ENCODE results near the gene RIC3. TPM values are rescaled to one million over a fixed set of nuclear protein-coding genes. Genes with fewer than 3 reads are reported as not detected.

The RIC3 gene
- total and polyA plus RNA-seq, 2 experiments from 2014 or later, result 3.2 to 3.6 TPM

DNA sequence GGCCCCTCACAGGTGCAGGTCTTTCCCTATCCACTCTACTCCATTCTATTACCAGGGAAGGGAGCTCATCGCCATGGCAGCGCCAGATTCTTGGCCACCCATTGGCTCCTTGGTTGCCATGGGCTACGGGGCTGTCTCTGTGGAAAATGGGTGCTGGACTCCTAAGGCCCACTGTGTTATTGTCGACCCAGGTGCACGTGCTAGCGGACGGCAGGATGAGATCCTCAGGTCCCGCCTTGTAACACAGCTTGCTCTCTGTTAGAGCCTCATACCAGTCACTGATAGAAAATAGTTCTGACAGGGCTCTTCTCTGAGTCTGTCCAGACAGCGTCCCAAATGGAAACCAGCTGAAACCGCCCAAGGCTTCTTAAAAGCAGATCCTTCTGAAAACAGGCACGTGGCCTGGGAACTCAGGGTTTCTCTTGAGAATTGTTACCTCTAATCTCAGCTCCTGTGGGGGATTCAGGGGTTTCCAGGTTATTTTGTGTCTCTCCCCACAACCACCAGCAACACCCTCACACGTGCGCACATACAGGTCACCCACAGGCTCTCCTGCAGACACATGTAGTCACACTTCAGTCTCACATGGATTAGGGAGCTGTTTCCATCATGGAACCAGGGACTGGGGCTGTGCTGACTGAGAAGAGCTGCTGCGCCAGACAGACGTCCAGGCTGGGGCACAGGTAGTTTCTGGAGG lies 86.3 kb downstream of the RIC3 start:
- Histone ChIP-seq H2AFZ (no peak overlapping the region), H4K20me1 (ENCODE audit: insufficient read depth, poor library complexity, severe bottlenecking) (peaks cover 13% of the 10 kb centered on the region), H3K9me2 (replicated peaks; ENCODE audit: insufficient read depth) (no peaks in the 10 kb centered on the region), H3K4me2 (peak overlapping the region; percentile 97), H3K9me3 (ENCODE audit: low read depth) (no peaks in the 10 kb centered on the region), H3K4me3 (peak overlapping the region; percentile 42), H3K79me2 (peaks cover 54% of the 10 kb centered on the region), H3K36me3 (replicated peaks; ENCODE audit: insufficient read depth, low read depth) (no peaks in the 10 kb centered on the region), H3K4me1 (ENCODE audit: insufficient read depth) (peaks cover 19% of the 10 kb centered on the region), H3K27me3 (no peaks in the 10 kb centered on the region), H3K27ac (peak overlapping the region; percentile 45)
- whole genome bisulfite sequencing (ENCODE audit: low lambda C conversion rate, missing lambda C conversion rate), result 55% methylated on average over 15 of the region's 15 CpGs
- peak; percentile 67 for DNase-seq (ENCODE audit: low spot score)
- no peak for TF ChIP-seq EZH2phosphoT487 (IDR thresholded peaks at IDR 0.05; ENCODE audit: low read depth, severe bottlenecking, unreplicated experiment)
- TF ChIP-seq EZH2 (IDR thresholded peaks at IDR 0.05; ENCODE audit: borderline replicate concordance), result no peak
- TF ChIP-seq, protein P1, sequence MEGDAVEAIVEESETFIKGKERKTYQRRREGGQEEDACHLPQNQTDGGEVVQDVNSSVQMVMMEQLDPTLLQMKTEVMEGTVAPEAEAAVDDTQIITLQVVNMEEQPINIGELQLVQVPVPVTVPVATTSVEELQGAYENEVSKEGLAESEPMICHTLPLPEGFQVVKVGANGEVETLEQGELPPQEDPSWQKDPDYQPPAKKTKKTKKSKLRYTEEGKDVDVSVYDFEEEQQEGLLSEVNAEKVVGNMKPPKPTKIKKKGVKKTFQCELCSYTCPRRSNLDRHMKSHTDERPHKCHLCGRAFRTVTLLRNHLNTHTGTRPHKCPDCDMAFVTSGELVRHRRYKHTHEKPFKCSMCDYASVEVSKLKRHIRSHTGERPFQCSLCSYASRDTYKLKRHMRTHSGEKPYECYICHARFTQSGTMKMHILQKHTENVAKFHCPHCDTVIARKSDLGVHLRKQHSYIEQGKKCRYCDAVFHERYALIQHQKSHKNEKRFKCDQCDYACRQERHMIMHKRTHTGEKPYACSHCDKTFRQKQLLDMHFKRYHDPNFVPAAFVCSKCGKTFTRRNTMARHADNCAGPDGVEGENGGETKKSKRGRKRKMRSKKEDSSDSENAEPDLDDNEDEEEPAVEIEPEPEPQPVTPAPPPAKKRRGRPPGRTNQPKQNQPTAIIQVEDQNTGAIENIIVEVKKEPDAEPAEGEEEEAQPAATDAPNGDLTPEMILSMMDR (IDR thresholded peaks at IDR 0.05; ENCODE audit: poor library complexity), result no peak

DNA sequence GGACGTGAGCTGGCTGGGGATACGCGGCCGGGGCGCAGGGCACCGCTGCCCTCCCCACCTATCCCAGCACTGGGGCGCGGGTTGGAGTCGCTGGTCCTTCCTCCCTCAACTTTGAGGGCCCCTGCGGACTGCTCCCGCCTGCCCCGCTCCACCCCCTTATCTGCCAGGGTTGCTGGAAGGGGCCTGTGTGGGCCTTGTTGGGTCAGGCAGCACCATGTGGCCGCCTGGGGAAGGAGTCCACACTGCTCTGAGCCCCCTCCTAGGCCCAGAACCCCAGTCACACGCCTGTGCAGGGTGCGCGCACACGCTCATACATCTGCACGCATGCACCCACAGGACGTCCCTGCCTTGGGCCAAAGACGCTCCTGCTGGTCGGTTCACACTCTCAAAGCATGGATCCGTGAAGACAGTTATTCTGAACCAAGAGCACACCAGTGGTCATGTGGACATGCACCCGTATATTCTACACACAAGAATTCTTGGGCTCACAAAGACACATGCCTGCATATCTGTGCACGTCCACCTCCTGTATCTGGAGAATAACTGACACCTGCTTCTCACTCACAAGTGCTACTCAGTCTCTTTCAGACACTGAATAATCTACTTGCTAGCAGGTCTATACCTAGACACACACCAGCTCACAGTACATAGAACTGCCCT lies 87.1 kb downstream of the RIC3 start:
- no peaks in the 10 kb centered on the region for H3K9me2 ChIP-seq (replicated peaks; ENCODE audit: insufficient read depth)
- no peak for TF ChIP-seq EZH2phosphoT487 (IDR thresholded peaks at IDR 0.05; ENCODE audit: low read depth, severe bottlenecking, unreplicated experiment)
- TF ChIP-seq EZH2 (IDR thresholded peaks at IDR 0.05; ENCODE audit: borderline replicate concordance), result no peak
- TF ChIP-seq, protein P1 (IDR thresholded peaks at IDR 0.05; ENCODE audit: poor library complexity), result no peak
- WGBS (ENCODE audit: low lambda C conversion rate, missing lambda C conversion rate), result 26% methylated on average over 19 of the region's 24 CpGs
- H3K4me2 ChIP-seq, result peak overlapping the region; percentile 97
- H4K20me1 ChIP-seq (ENCODE audit: insufficient read depth, poor library complexity, severe bottlenecking), result peaks cover 9% of the 10 kb centered on the region
- no peaks in the 10 kb centered on the region for H3K27me3 ChIP-seq
- H3K36me3 ChIP-seq (replicated peaks; ENCODE audit: insufficient read depth, low read depth), result no peaks in the 10 kb centered on the region
- H3K27ac ChIP-seq, result peak overlapping the region; percentile 53
- peak overlapping the region; percentile 42 for H3K4me3 ChIP-seq
- DNase-seq (ENCODE audit: low spot score), result peak; percentile 19
- peaks cover 19% of the 10 kb centered on the region for H3K4me1 ChIP-seq (ENCODE audit: insufficient read depth)
- H3K79me2 ChIP-seq, result peaks cover 46% of the 10 kb centered on the region
- H2AFZ ChIP-seq, result peak overlapping the region; percentile 52
- no peaks in the 10 kb centered on the region for H3K9me3 ChIP-seq (ENCODE audit: low read depth)

DNA sequence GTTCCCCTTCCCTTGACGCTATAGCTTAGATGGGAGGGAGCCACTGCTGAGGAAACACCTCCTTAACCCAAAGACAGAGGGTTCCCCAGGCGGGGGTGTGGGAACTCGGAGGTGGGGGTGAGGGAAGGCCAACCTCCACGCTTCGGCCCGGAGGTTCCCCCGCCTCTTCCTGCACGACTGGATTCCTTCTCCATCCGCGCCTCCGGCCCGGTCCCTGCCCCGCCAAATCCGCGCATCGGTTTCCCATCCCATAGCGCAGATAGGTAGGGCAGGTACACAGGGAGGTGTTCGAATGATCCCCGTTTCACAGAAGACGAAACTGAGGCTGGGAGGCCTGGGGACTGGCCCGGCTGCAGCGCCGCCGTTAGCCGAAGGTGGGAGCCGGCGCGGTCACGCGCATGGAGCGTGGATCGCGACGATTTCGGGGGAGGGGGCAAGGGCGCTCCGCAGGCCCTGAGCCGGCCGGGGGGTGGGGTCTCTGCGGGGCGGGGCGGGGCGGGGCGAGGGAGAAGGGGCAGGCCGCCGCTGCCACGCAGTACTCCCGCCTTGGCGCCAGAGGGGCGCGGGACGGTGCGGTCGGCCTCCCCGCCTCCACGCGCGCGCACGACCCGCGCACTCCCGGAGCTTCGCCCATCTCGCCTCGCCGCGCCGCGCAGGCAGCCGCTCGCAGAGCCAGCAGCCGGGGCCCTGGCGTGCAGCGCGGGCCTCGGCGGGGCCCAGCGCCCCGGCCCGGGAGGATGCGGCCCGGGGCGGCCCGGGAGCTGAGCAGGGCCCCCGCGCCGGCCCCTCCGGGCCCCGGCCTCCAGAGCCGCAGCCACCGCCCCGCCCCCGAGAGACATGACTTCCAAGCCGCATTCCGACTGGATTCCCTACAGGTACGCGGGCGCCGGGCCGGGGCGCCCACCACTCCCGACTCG lies 87.9 kb downstream of the RIC3 start, which contains the start of gene TUB:
Gene TUB (plus strand): TSS at position 538 of the 917 bp plus-strand sequence. CDS start 300 bp downstream, at position 838.
- Histone ChIP-seq H3K4me1 (ENCODE audit: insufficient read depth) (peaks cover 19% of the 10 kb centered on the region), H3K79me2 (peaks cover 38% of the 10 kb centered on the region), H3K4me3 (peak within 1 kb of the TSS; percentile 46), H3K9me3 (ENCODE audit: low read depth) (no peaks in the 10 kb centered on the region), H3K27ac (peak within 1 kb of the TSS; percentile 53), H3K36me3 (replicated peaks; ENCODE audit: insufficient read depth, low read depth) (no peaks in the 10 kb centered on the region), H3K4me2 (peak within 1 kb of the TSS; percentile 97), H2AFZ (peak within 1 kb of the TSS; percentile 94), H3K9me2 (replicated peaks; ENCODE audit: insufficient read depth) (no peaks in the 10 kb centered on the region), H3K27me3 (no peaks in the 10 kb centered on the region), H4K20me1 (ENCODE audit: insufficient read depth, poor library complexity, severe bottlenecking) (peaks cover 7% of the 10 kb centered on the region)
- WGBS (ENCODE audit: low lambda C conversion rate, missing lambda C conversion rate), result 3% methylated on average over 53 of the region's 104 CpGs
- peak; percentile 67 for DNase-seq (ENCODE audit: low spot score)
- no peak for TF ChIP-seq EZH2phosphoT487 (IDR thresholded peaks at IDR 0.05; ENCODE audit: low read depth, severe bottlenecking, unreplicated experiment)
- TF ChIP-seq EZH2 (IDR thresholded peaks at IDR 0.05; ENCODE audit: borderline replicate concordance), result no peak
- TF ChIP-seq, protein P1 (IDR thresholded peaks at IDR 0.05; ENCODE audit: poor library complexity), result no peak
